NCI-H2081 (cell line): ENCODE results near the gene SEPTIN2.
"Not testable (repeated sequence)": the region's sequence is repeated elsewhere in the genome, so short reads cannot be mapped to it uniquely, and the experiment has no call there.

ENCODE experiments used
- DNase-seq, 2 experiments: peaks; one replicate each; lab custom pipeline; 2025; lab: John Stamatoyannopoulos, UW

The SEPTIN2 gene

DNA sequence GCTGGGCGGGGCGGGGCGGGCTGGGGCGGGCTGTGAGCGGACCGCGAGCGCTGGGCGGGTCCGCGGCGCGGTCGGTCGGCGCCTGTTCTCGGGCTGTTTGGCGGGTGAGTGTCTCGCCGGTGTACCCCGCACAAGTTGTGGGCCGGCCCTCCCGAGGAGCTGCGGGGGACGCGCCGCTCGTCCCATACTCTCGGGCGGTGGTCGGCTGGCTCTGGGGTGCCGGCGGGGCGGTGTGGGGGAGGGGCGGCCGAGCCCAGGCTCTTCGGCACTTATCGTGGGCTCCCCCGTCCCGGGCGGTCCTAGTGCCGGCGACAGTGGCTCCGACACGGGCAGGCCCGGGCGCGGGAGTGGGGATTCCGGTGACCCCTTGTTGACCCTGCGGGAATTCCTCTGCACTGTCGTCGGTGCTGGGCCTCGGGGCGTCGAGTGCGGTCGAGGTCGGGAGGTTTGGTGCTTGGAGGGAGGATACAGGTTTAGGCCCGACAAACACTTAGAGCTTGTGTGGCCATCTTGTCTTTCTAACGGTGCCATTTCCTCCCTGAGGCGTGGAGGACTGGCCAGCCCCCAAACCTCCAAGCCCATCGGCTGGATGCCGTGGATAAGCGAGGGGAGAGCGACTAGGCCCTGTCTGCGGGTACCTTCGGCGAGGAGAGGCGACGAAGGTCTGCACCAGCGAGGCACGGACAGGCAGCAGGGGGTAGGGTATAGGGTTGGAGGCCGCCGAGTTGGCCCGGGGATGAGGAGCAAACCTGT lies at the start of gene SEPTIN2:
Gene SEPTIN2, plus strand, starts transcription at position 47 of the 753 bp plus-strand sequence. CDS start 8,308 bp downstream, outside the sequence.
- DNase-seq: peak; percentile 39 to 59

- DNase-seq: peak in 1 of 2 experiments; percentile 10
Observed at GRCh38 chr2:241267249-241268067, 48.3 kb upstream of the SEPTIN2 start.

DNA sequence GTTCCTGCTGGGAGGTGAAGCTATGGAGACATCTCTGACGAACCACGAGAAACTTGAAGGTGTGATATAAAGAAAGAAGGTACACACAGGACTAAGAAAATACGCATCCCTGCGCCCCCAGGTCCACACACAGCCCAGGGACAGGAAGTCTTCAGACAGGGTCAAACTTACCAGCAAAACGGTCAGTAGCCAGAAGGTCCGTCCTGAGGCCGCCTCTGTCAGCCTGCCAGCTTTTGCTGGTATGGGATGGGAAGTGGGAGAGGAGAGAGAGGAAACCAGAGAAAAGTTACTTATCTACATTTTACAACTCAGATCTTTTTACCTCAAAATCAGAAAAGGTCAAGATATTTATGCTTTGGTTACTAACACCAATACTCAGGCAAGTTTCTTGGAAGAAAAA lies 47.4 kb upstream of the SEPTIN2 start:
- DNase-seq: no peak

DNA sequence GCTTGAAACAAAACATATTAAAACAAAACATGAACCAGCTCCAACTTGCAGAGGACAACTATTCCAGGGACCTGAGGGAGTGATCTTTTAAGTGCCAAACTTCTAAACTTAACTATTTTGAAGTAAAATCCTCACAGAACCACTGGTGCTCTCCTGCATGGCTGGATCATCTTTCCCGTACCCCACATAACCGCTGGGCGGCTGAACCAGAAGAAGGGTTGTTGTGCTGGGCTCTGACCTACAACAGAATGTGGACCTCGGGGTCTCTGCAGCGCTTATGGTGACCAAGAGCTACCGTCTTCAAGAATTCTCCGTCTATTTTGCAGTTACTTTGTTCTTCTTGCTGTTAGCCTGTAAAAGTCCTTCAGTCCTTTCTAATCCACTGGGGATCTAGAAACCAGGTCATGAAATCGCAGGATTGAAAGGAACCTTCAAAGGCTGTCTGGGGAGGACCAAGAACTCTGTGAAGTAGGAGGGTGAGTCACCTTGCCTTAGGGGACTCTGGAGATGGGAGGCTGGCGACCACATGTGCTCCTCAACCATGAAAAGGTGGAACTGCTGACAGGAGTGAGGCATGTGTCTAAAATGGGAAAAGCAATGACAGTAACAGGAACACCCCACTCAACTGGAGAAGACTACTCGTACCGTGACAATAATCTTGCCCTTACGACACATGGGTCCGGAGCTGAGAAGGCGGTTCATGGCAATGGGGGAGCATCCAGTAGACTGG lies 46.8 kb upstream of the SEPTIN2 start:
- no peak for DNase-seq

GRCh38 chr2:241269707-241270520 lies 45.8 kb upstream of the SEPTIN2 start:
- DNase-seq: no peak

DNA sequence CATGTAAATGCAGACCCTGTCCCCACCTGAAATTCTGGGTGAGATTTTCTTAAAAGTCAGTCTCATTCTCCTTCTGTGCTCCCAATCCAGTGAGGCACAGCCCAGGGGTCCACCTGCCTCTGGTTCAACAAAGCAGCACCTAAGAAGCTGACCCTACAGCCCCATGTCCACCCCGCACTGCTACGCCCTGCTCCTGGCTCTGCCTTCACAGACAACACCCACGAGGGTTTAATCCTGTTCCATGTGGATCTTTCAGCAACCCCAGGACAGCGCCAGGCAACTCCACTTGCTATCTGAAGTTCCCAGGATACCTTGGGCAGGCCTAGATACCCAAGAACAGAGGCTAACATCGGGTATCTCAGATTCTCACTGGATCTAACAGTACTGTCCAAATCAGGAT lies 45.2 kb upstream of the SEPTIN2 start:
- no peak for DNase-seq

- DNase-seq: peak; percentile 6 to 17
Observed at GRCh38 chr2:241271706-241272302, 43.9 kb upstream of the SEPTIN2 start.

DNA sequence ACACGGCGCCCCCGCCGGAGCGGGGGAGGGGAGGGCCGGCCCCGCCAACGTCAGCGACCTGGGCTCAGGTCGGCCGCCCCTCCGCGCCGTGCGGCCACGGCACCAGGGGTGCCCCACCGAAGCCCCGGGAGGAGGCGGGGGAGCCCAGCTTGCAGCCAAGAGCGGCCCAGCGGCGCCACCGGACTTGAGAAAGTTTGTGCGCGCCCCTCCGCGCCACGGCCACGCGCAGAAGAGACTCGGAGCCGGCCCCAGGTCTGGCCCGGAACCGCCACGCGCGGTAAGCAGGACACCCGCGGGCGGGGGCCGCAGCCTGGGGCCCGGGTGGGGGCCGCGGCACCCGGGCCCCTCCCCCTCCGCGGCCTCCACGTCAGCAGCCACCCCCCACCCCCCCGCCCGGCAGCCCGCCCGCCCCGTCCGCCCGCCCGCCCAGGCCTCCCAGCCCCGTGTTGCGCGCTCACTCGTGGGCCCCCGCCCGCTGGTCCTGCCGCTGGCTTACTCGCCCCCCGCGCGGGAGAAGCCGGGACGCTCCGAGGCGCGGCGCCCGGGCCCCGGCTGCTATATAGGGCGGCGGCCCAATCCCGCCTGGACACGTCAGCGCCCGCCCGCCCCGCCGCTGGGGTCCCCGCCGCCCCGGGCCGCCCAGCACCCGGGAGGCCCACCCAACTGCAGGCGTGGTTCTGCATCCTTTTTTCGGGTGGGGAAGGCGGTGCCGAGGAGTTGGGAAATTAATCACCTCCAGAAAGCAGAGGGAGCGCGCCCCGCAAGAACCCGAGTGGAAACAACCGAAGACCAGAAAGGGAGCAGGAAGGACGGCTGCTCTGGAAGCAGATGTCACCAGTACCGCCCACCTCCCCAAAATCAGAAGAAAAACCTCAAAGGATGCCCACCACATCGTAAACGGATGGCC lies 43.2 kb upstream of the SEPTIN2 start:
- DNase-seq: peak; percentile 4 to 7

DNA sequence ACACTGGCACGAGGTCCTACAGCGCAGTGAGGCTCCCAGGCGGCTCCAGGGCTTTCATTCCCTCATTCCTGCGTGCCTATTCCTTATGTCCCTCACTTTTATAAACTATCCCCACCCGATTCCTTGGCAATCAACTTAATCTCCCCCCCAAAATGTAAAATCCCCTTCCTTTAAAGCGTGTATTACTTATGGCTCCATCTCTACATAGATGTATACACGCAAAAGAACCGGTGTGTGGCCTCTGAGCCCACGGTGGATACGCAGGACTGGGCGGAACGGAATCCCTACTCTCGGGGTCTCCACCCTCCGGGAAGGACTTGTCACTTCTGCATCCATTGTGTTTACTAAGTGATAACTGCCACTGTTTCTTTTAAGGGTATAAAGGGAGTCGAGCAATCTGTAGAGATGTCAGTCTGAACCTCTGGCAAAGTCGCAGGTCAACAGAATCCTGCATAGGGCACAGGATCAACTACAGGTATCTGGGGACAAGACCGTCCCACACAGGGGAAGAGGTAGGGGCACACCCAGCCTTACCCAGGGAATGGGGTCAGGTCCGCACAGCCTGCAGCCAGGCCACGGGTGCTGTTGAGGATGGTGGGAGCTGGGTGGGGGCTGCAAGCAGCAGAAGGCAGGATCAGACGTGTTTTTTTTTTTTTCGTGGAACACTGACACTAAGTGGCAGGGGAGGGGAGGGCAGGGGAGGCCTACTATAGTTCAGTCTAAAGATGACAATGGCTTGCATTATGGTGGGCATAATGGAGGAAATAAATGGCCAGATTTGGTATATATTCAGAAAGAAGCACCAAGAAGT lies 42.3 kb upstream of the SEPTIN2 start:
- DNase-seq: no peak

DNA sequence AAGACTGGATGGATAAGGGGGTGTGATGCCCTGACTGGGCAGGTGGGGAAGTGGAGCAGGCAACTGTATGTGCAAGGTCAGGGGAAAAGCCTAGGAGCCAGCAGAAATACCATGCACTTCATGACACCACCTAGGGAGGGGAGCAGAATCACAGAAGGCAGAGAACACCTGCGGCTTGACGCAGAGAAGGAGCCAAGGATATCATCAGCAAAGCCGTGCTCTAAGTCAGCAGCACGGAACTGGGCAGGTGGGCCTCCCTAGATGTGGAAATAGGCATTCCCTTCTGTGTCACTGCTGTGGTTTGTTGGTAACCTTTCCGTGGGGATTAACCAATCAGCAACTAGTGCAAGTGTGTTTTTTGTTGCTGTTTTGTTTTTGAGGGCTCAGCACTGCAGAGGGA lies 41.6 kb upstream of the SEPTIN2 start:
- DNase-seq: no peak

DNA sequence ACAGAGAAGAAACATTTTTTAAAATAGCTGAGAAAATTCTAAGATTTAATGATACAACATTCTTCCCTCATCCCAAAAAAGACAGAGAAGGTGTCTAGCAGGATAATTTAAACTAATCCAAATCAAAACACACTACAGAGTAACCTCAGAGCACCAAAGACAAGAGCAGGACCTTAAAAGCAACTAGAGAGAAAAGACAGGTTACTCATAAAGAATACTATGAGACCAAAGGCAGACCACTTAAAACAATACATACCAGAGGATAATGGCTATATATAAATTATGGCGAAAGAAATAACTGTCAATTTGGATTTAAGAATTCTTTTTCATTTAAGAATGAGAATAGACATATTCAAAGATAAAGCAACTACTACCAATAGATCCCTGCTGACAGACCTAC lies 40.2 kb upstream of the SEPTIN2 start:
- no peak for DNase-seq

DNA sequence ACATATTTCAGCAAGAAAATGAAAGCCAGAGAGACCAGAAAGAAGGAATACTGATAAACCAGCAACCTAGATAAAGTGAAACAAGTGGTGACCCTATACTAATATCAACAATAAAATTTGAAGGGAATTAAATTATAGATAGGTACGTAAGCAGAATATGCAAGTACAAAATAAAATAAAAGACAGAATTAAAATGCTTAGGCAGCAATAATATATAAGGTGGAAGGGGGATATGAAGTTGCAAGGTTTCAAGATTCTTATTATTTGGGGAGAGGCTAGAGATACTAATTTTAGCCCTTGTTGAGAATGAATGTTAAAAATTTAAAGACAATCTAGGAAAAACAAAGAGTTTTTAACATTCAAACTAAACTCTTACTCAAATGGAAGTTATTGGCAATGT lies 39.8 kb upstream of the SEPTIN2 start:
- no peak for DNase-seq

DNA sequence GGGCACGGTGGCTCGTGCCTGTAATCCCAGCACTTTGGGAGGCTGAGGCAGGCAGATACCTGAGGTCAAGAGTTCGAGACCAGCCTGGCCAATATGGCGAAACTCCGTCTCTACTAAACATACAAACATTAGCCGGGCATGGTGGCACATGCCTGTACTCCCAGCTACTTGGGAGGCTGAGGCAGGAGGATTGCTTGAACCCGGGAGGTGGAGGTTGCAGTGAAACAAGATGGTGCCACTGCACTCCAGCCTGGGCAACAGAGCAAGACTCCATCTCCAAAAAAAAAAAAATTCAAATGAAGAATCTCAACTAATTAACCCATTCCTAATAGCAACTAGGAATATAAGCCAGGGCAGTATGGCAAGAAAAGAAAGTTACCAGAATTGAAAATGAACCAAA lies 37.4 kb upstream of the SEPTIN2 start:
- DNase-seq: not testable (repeated sequence)

DNA sequence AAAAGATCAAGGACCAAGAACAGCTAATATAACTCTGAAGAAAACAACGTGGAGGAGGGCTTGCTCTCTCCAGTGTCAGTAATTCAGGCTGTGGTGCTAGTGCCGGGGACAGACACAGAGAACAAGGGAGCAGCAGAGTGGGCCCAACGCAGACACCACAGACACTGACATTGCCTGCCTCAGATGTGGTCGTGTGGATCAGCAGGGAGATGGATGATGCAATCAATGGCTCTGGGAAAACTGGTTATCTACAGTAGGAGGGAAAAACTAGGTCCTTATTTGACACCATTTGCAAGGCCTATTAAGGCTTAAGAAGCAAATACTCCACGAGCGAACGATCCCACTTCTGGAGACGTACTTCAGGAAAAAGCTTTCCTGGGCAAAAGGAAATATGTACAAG lies 36.3 kb upstream of the SEPTIN2 start:
- DNase-seq: no peak

DNA sequence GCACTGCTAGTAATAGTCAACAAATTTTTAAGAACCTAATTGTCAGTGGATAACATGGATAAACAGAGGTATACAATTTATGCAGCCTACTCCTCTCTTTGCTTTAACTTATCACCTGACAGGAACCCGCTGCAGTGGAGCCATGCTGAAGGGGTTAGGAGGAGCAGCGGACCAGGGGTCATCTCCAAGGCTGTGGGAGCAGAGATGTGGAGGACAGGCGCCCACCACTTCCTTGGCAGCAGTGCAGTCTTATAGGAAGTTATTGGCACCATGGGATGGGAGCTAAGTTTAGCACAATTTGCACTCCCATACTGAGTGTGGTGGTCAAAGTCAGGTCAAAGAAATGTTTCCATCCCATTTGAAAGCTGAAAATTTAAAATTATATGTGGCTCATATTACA lies 35.9 kb upstream of the SEPTIN2 start:
- DNase-seq: no peak

- DNase-seq: no peak
Observed at GRCh38 chr2:241280291-241280690, 35.4 kb upstream of the SEPTIN2 start.

GRCh38 chr2:241282555-241282954 lies 33.2 kb upstream of the SEPTIN2 start:
- no peak for DNase-seq

- no peak for DNase-seq
Observed at GRCh38 chr2:241285596-241285995, 30.1 kb upstream of the SEPTIN2 start.

GRCh38 chr2:241286348-241287090 lies 29.2 kb upstream of the SEPTIN2 start:
- no peak for DNase-seq
